HCT116 (cell line): Measurements from ENCODE around the gene TTLL3.

ENCODE experiments used
- CEBPB ChIP-seq: IDR thresholded peaks from 2 replicates; pipeline ENCODE4 v1.6.1; 2012; ENCODE audit warnings: low read depth
- EZH2 ChIP-seq: fragments of 200-600 bp; sonication (generic); IDR thresholded peaks from 2 replicates; pipeline ENCODE4 v1.6.1; 2017; ENCODE audit warnings: antibody characterized with exemption, mixed run types
- FOSL1 ChIP-seq: IDR thresholded peaks from 2 replicates; pipeline ENCODE4 v1.6.1; 2012; ENCODE audit warnings: low read depth
- JUND ChIP-seq: IDR thresholded peaks from 2 replicates; pipeline ENCODE4 v1.6.1; 2012
- POLR2A ChIP-seq: IDR thresholded peaks from 2 replicates; pipeline ENCODE4 v1.7.0; 2011; ENCODE audit warnings: borderline replicate concordance; ENCODE audit not compliant: insufficient read depth, insufficient read length; ENCODE audit errors: extremely low read depth
- TCF7L2 ChIP-seq: IDR thresholded peaks from 2 replicates; pipeline ENCODE4 v1.7.0; 2011; ENCODE audit warnings: borderline replicate concordance, inconsistent platforms; ENCODE audit not compliant: insufficient read depth, insufficient read length; ENCODE audit errors: extremely low read depth
- YY1 ChIP-seq: IDR thresholded peaks from 2 replicates; pipeline ENCODE4 v1.6.1; 2011; ENCODE audit warnings: low read length, low read depth, moderate library complexity, mild to moderate bottlenecking; ENCODE audit not compliant: insufficient replicate concordance; ENCODE audit errors: extremely low read depth
- TF ChIP-seq, protein P1 (sequence below), 3 experiments: fragments of 200-600 bp in 1 of 3; sonication (generic) in 1 of 3; IDR thresholded peaks in 2 of 3; conservative IDR thresholded peaks in 1 of 3; 2 replicates each; pipeline ENCODE4 v1.5.1; 2012 to 2017; ENCODE audit warnings: low read depth in 2 of 3, low read length in 2 of 3, antibody characterized with exemption in 1 of 3, borderline replicate concordance in 1 of 3, control low read depth in 1 of 3, mild to moderate bottlenecking in 1 of 3, mixed read lengths in 1 of 3, mixed run types in 1 of 3, moderate library complexity in 1 of 3; ENCODE audit not compliant: insufficient read depth in 1 of 3
- TF ChIP-seq, protein P2 (sequence below): IDR thresholded peaks from 2 replicates; pipeline ENCODE4 v1.6.1; 2012
- TF ChIP-seq, protein P3 (sequence below): IDR thresholded peaks from 2 replicates; pipeline ENCODE4 v1.6.1; 2012; ENCODE audit warnings: low read depth

DNA sequence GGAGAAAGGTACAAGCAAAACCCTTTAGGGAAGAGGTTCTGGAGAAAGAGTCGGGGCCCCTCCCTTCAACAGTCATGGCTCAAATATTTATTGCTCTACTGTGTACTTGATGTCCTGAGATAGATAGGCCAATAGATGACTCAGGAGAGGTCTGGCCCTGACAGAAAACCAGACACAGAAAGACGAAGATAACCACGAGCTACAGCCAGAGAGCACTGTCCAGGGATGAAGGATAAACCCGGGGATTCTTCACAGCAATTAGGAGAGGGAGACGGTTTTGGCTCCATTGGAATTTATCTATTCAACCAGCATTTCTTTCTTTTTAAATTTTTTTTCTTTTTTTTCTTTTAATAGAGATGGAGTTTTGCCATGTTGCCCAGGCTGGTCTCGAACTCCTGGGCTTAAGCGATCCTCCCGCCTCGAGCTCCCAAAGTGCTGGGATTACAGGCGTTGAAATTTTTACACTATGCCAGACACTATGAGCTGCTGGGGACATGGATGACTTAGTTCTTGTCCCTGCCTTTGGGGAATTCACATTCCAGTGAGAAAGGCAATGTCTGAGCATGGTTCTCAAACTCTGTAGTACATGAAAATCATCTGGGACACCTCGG is 74.6 kb downstream of the TTLL3 start:
- TF ChIP-seq CEBPB: 0 out of 2 replicates have a peak, but pooled peaks have one; percentile 22
- TF ChIP-seq YY1: no peak
- TF ChIP-seq, protein P1, sequence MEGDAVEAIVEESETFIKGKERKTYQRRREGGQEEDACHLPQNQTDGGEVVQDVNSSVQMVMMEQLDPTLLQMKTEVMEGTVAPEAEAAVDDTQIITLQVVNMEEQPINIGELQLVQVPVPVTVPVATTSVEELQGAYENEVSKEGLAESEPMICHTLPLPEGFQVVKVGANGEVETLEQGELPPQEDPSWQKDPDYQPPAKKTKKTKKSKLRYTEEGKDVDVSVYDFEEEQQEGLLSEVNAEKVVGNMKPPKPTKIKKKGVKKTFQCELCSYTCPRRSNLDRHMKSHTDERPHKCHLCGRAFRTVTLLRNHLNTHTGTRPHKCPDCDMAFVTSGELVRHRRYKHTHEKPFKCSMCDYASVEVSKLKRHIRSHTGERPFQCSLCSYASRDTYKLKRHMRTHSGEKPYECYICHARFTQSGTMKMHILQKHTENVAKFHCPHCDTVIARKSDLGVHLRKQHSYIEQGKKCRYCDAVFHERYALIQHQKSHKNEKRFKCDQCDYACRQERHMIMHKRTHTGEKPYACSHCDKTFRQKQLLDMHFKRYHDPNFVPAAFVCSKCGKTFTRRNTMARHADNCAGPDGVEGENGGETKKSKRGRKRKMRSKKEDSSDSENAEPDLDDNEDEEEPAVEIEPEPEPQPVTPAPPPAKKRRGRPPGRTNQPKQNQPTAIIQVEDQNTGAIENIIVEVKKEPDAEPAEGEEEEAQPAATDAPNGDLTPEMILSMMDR (IDR thresholded peaks at IDR 0.05 in 2 of 3, conservative IDR thresholded peaks at IDR 0.05 in 1 of 3; ENCODE audit: borderline replicate concordance in 1 of 3, insufficient read depth in 1 of 3, low read depth in 2 of 3, low read length in 2 of 3): peak in 1 of 3 experiments; percentile 4; a peak in 1 of 6 replicates
- TF ChIP-seq EZH2: no peak
- TF ChIP-seq TCF7L2: no peak
- TF ChIP-seq FOSL1: peak; percentile 87
- TF ChIP-seq, protein P2, sequence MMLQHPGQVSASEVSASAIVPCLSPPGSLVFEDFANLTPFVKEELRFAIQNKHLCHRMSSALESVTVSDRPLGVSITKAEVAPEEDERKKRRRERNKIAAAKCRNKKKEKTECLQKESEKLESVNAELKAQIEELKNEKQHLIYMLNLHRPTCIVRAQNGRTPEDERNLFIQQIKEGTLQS: no peak
- TF ChIP-seq POLR2A: no peak
- TF ChIP-seq, protein P3, sequence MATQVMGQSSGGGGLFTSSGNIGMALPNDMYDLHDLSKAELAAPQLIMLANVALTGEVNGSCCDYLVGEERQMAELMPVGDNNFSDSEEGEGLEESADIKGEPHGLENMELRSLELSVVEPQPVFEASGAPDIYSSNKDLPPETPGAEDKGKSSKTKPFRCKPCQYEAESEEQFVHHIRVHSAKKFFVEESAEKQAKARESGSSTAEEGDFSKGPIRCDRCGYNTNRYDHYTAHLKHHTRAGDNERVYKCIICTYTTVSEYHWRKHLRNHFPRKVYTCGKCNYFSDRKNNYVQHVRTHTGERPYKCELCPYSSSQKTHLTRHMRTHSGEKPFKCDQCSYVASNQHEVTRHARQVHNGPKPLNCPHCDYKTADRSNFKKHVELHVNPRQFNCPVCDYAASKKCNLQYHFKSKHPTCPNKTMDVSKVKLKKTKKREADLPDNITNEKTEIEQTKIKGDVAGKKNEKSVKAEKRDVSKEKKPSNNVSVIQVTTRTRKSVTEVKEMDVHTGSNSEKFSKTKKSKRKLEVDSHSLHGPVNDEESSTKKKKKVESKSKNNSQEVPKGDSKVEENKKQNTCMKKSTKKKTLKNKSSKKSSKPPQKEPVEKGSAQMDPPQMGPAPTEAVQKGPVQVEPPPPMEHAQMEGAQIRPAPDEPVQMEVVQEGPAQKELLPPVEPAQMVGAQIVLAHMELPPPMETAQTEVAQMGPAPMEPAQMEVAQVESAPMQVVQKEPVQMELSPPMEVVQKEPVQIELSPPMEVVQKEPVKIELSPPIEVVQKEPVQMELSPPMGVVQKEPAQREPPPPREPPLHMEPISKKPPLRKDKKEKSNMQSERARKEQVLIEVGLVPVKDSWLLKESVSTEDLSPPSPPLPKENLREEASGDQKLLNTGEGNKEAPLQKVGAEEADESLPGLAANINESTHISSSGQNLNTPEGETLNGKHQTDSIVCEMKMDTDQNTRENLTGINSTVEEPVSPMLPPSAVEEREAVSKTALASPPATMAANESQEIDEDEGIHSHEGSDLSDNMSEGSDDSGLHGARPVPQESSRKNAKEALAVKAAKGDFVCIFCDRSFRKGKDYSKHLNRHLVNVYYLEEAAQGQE: no peak
- TF ChIP-seq JUND: peak; percentile 88
